ENCODE data around the gene NUMA1. TPM values are rescaled to one million over a fixed set of nuclear protein-coding genes. Genes with fewer than 3 reads are reported as not detected.

The NUMA1 gene
- total RNA-seq, 1 experiment from 2014 or later: 267 TPM

DNA sequence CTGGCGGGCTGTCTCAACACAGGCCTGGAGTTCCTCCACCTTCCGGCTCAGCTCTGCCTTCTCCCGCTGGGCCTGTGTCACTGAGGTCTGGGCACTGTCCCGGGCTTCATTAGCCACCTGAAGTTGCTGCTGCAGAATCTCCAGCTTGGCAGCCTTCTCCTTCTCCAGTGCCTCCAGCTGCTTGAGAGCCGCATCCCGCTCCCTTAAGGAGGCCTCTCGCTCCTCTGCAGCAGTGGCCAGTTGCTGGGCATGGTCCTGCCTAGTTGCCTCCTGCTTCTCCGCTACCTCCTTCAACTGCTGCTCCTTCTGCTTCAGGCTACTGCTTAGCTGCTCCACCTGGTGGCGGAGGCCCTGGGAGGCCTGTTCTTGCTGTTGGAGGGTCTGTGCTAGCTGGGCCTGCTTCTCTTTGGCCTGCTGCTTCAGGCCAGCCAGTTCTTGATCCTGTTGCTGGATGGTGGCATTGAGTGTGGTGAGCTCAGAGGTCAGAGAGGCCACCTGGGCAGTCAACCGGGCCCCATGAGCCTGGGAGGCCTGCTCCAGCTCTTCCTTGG lies 64.8 kb downstream of the NUMA1 start:
- H3K79me2 ChIP-seq (ENCODE audit: low read depth): no peaks in the 10 kb centered on the region
- no peaks in the 10 kb centered on the region for H3K4me1 ChIP-seq (replicated peaks; ENCODE audit: insufficient read depth)
- H4K20me1 ChIP-seq (ENCODE audit: insufficient read depth): peaks cover 28% of the 10 kb centered on the region
- H3K36me3 ChIP-seq (ENCODE audit: low read depth): peaks cover 32% of the 10 kb centered on the region
- no peaks in the 10 kb centered on the region for H3K27me3 ChIP-seq (ENCODE audit: insufficient read depth, low read depth)
- H3K4me2 ChIP-seq: no peak overlapping the region
- H3K27ac ChIP-seq: no peak overlapping the region
- H3K9me2 ChIP-seq (ENCODE audit: insufficient read depth): no peaks in the 10 kb centered on the region
- H2AFZ ChIP-seq: no peak overlapping the region
- POLR2A ChIA-PET (ENCODE audit: unreplicated experiment): interaction anchor here (0.6 kb wide), 1 partner anchor 212 kb away, joined by 4 read pairs; no protein-coding TSS in a partner anchor
- TF ChIP-seq, protein P1, sequence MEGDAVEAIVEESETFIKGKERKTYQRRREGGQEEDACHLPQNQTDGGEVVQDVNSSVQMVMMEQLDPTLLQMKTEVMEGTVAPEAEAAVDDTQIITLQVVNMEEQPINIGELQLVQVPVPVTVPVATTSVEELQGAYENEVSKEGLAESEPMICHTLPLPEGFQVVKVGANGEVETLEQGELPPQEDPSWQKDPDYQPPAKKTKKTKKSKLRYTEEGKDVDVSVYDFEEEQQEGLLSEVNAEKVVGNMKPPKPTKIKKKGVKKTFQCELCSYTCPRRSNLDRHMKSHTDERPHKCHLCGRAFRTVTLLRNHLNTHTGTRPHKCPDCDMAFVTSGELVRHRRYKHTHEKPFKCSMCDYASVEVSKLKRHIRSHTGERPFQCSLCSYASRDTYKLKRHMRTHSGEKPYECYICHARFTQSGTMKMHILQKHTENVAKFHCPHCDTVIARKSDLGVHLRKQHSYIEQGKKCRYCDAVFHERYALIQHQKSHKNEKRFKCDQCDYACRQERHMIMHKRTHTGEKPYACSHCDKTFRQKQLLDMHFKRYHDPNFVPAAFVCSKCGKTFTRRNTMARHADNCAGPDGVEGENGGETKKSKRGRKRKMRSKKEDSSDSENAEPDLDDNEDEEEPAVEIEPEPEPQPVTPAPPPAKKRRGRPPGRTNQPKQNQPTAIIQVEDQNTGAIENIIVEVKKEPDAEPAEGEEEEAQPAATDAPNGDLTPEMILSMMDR (conservative IDR thresholded peaks at IDR 0.05): peak; percentile 36; the same call in 1 of the 2 replicates
- TF ChIP-seq EZH2 (IDR thresholded peaks at IDR 0.05; ENCODE audit: low read depth): no peak
- peaks cover 5% of the 10 kb centered on the region; the same call in 1 of the 2 replicates for H3F3A ChIP-seq (ENCODE audit: insufficient read depth, low read depth)
- no peak overlapping the region for H3K4me3 ChIP-seq
- CTCF ChIA-PET: no interaction called here
- BruUV-seq (replicated peaks): no TSS peak
- intact Hi-C loops (cut with micrococcal nuclease; ENCODE audit: unreplicated experiment): no loop called here
- no peaks in the 10 kb centered on the region for H3K9me3 ChIP-seq (ENCODE audit: insufficient read depth, low read depth)
- no peak for DNase-seq

DNA sequence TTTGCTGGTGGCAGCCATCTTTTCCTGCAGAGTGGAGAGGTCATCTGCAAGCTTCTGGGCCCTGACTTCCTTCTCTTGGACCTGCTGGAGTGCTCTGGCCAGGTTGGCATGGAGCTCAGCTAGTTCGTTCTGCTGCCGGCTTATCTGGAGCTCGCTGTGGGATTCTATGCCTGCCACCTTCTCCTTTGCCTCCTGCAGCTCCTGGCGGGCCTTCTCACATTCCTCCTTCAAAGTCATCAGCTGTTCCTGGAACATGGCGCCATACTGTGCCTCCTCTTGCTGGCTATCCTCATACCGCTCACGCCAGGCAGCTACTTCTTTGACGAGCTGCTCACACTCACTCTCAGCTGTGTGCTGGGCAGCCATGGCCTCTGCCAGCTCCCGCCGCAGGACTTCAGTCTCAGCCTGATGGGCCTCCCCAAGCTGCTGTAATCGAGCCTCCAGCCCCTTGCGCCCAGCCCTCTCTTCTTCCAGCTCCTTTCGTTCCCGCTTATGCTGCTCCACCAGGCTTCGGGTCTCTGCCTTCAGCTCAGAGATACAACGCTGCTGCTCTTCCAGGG lies 65.5 kb downstream of the NUMA1 start:
- Histone ChIP-seq H4K20me1 (ENCODE audit: insufficient read depth) (peaks cover 35% of the 10 kb centered on the region), H3K4me1 (replicated peaks; ENCODE audit: insufficient read depth) (no peaks in the 10 kb centered on the region), H3K9me2 (ENCODE audit: insufficient read depth) (no peaks in the 10 kb centered on the region), H3K4me2 (no peak overlapping the region), H3K4me3 (no peak overlapping the region), H3K36me3 (ENCODE audit: low read depth) (peaks cover 29% of the 10 kb centered on the region), H3K27me3 (ENCODE audit: insufficient read depth, low read depth) (no peaks in the 10 kb centered on the region), H3F3A (ENCODE audit: insufficient read depth, low read depth) (peaks cover 8% of the 10 kb centered on the region; the same call in 1 of the 2 replicates), H3K79me2 (ENCODE audit: low read depth) (no peaks in the 10 kb centered on the region), H3K9me3 (ENCODE audit: insufficient read depth, low read depth) (no peaks in the 10 kb centered on the region), H3K27ac (no peak overlapping the region), H2AFZ (no peak overlapping the region)
- intact Hi-C loops (cut with micrococcal nuclease; ENCODE audit: unreplicated experiment): no loop called here
- no peak for TF ChIP-seq EZH2 (IDR thresholded peaks at IDR 0.05; ENCODE audit: low read depth)
- TF ChIP-seq, protein P1 (conservative IDR thresholded peaks at IDR 0.05): no peak
- DNase-seq: no peak
- CTCF ChIA-PET: no interaction called here
- BruUV-seq (replicated peaks): TSS peak; percentile 25
- POLR2A ChIA-PET (ENCODE audit: unreplicated experiment): no interaction called here

DNA sequence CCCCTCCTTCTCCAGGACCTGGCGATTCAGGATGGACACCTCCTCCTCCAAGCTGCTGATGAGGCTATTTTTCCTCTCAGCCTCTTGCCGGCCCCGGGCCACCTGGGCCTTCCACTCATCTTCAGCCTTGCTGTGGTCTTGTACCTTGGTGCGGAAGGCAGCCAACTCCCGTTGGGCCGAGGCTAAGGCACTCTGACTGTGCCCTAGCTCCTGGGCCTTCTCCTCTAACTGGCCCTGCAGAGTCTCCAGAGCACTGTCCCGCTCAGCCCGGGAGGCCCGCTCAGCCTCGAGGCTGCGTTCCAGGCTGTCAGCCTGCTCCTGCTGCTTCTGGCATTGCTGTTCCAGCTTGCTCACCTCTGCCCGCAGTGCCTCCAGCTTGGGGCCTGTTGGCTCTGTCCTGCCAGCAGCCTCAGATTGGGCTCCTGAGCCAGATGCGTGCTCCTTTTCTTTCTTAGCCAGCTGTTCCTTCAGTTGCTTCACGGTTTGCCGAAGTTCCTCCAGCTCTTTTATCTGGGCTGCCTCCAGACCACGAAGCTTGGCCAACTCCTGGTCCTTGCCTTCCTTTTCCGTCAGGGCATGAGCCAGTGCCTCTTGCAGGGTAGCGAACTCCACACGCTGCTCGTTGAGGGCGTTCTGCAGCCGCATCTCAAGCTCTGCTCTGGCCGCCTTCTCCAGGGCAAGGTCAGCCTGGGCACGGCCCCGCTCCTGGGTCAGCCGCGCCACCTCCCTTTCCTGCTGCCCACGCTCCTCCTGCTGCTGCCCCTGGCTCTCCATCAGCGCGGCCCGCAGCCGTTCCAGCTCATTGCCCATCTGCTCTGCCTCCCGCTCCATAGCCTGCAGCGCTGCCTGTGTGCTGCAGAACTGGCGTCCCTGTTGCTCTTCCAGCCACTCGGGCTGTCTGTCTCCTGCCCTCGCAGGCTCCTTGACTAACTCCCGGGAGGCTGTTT lies 66.3 kb downstream of the NUMA1 start:
- Histone ChIP-seq H3K4me3 (no peak overlapping the region), H3K9me2 (ENCODE audit: insufficient read depth) (no peaks in the 10 kb centered on the region), H3K9me3 (ENCODE audit: insufficient read depth, low read depth) (no peaks in the 10 kb centered on the region), H3K27ac (no peak overlapping the region), H3K4me1 (replicated peaks; ENCODE audit: insufficient read depth) (no peaks in the 10 kb centered on the region), H3K36me3 (ENCODE audit: low read depth) (peaks cover 35% of the 10 kb centered on the region), H2AFZ (no peak overlapping the region), H4K20me1 (ENCODE audit: insufficient read depth) (peaks cover 40% of the 10 kb centered on the region), H3K79me2 (ENCODE audit: low read depth) (no peaks in the 10 kb centered on the region), H3K4me2 (no peak overlapping the region), H3K27me3 (ENCODE audit: insufficient read depth, low read depth) (no peaks in the 10 kb centered on the region), H3F3A (ENCODE audit: insufficient read depth, low read depth) (peaks cover 14% of the 10 kb centered on the region; the same call in 1 of the 2 replicates)
- CTCF ChIA-PET: no interaction called here
- intact Hi-C loops (cut with micrococcal nuclease; ENCODE audit: unreplicated experiment): loop anchor here (2.0 kb wide), 1 partner anchor 213 kb away; no protein-coding TSS in a partner anchor
- POLR2A ChIA-PET (ENCODE audit: unreplicated experiment): no interaction called here
- TF ChIP-seq, protein P1 (conservative IDR thresholded peaks at IDR 0.05): no peak
- no peak for TF ChIP-seq EZH2 (IDR thresholded peaks at IDR 0.05; ENCODE audit: low read depth)
- BruUV-seq (replicated peaks): no TSS peak
- DNase-seq: no peak

All from PC-9 (cell line).